Activated CD4-positive, alpha-beta T cell treated with anti-CD3 and anti-CD28 coated beads, Interleukin-2, amount 50 U/mL, for 4 hours (primary cell): Measurements from ENCODE around the gene CWC15.

ENCODE experiments used
- DNase-seq, 2 experiments: peaks; one replicate each; pipeline ENCODE4 v3.0.0-alpha.2; 2020

The CWC15 gene

DNA sequence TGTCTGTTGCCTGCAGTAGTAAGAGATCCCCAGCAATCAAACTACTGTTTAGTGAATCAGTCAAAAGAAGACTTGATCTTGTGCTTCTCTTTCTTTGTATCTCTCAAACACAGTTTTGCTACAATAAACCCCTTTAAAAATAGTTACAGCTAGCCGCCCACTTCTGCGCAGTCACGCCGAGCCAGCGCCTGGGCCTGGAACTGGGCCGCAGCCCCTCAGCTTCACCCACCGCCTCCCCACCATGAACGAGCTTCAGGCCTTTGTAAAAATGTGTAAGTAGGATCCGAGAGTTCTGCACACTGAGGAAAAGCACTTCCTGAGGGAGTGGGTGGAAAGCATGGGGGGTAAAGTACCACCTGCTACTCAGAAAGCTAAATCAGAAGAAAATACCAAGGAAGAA lies 60.5 kb downstream of the CWC15 start:
- DNase-seq = no peak
